Breast epithelium (tissue), 3 donors: Measurements from ENCODE around the gene LCLAT1.

ENCODE experiments used
- POLR2A ChIP-seq: fragments of 450-650 bp; IDR thresholded peaks from one replicate; pipeline ENCODE4 v1.6.1; 2016; ENCODE audit warnings: antibody characterized with exemption, mild to moderate bottlenecking, moderate library complexity
- POLR2AphosphoS5 ChIP-seq, 3 donors: sonication (generic); formaldehyde crosslinking; IDR thresholded peaks; one replicate each; pipeline ENCODE4 v1.6.1; 2017; ENCODE audit warnings: antibody characterized with exemption in 3 of 3
- TF ChIP-seq, protein P1 (sequence below), 3 donors: fragments of 450-650 bp; IDR thresholded peaks; one replicate each; pipeline ENCODE4 v1.5.1; 2016 to 2017; ENCODE audit warnings: antibody characterized with exemption in 3 of 3, mild to moderate bottlenecking in 3 of 3, moderate library complexity in 3 of 3

DNA sequence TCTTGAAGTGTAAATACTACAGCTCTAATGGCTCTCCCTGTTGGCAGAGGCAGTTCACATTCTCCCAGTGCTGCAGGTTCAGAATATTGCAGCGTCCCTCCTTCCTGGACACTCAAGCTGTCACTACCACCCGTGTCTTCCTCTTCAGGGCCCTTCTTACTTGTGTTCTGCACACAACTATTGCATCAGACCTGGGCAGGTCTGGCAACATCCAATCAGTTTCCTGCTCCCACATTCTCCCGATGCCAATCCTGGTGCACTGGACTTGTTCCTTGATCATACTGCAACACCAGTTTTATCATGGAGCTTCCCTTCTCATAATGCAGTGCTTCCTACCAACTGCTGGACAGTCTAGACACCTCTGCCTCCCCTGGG is 198.7 kb downstream of the LCLAT1 start:
- TF ChIP-seq POLR2AphosphoS5 (IDR thresholded peaks at IDR 0.05) (no peak), POLR2A (no peak)
- TF ChIP-seq, protein P1, sequence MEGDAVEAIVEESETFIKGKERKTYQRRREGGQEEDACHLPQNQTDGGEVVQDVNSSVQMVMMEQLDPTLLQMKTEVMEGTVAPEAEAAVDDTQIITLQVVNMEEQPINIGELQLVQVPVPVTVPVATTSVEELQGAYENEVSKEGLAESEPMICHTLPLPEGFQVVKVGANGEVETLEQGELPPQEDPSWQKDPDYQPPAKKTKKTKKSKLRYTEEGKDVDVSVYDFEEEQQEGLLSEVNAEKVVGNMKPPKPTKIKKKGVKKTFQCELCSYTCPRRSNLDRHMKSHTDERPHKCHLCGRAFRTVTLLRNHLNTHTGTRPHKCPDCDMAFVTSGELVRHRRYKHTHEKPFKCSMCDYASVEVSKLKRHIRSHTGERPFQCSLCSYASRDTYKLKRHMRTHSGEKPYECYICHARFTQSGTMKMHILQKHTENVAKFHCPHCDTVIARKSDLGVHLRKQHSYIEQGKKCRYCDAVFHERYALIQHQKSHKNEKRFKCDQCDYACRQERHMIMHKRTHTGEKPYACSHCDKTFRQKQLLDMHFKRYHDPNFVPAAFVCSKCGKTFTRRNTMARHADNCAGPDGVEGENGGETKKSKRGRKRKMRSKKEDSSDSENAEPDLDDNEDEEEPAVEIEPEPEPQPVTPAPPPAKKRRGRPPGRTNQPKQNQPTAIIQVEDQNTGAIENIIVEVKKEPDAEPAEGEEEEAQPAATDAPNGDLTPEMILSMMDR (IDR thresholded peaks at IDR 0.05) = no peak
